ENCODE data around the gene CCDC3.

CCDC3 gene

GRCh38 chr10:12960941-12961340, 40.6 kb downstream of the CCDC3 start:
- DNase-seq: no peak

GRCh38 chr10:12960334-12960898, 41.1 kb downstream of the CCDC3 start:
- no peak for DNase-seq

GRCh38 chr10:12958546-12959110, 42.9 kb downstream of the CCDC3 start:
- DNase-seq: no peak

GRCh38 chr10:12957081-12957480, 44.4 kb downstream of the CCDC3 start:
- DNase-seq: no peak

GRCh38 chr10:12954866-12955265, 46.6 kb downstream of the CCDC3 start:
- DNase-seq: no peak

- no peak for DNase-seq
These were observed 50.9 kb downstream of the CCDC3 start for GRCh38 chr10:12950583-12951128.

GRCh38 chr10:12949248-12949647, 52.3 kb downstream of the CCDC3 start:
- no peak for DNase-seq

GRCh38 chr10:12947741-12948140, 53.8 kb downstream of the CCDC3 start:
- DNase-seq: no peak

GRCh38 chr10:12946372-12946771, 55.1 kb downstream of the CCDC3 start:
- DNase-seq: no peak

GRCh38 chr10:12945690-12946359, 55.7 kb downstream of the CCDC3 start:
- DNase-seq: no peak

- DNase-seq: no peak
These were observed 56.6 kb downstream of the CCDC3 start for GRCh38 chr10:12944931-12945330.

GRCh38 chr10:12943425-12943824, 58.1 kb downstream of the CCDC3 start:
- DNase-seq: no peak

- DNase-seq: no peak
These were observed 59.5 kb downstream of the CCDC3 start for GRCh38 chr10:12941966-12942365.

GRCh38 chr10:12940791-12941190, 60.7 kb downstream of the CCDC3 start:
- no peak for DNase-seq

GRCh38 chr10:12938271-12938670, 63.2 kb downstream of the CCDC3 start:
- DNase-seq: no peak

GRCh38 chr10:12937527-12937926, 64.0 kb downstream of the CCDC3 start:
- no peak for DNase-seq

- DNase-seq: peak; percentile 32
These were observed 66.7 kb downstream of the CCDC3 start for GRCh38 chr10:12934777-12935176.

GRCh38 chr10:12929381-12929780, 72.1 kb downstream of the CCDC3 start:
- DNase-seq: no peak

- no peak for DNase-seq
These were observed 72.9 kb downstream of the CCDC3 start for GRCh38 chr10:12928571-12928970.

GRCh38 chr10:12927896-12928295, 73.6 kb downstream of the CCDC3 start:
- no peak for DNase-seq

- DNase-seq: no peak
These were observed 75.7 kb downstream of the CCDC3 start for GRCh38 chr10:12925845-12926244.

GRCh38 chr10:12924911-12925310, 76.6 kb downstream of the CCDC3 start:
- no peak for DNase-seq

- no peak for DNase-seq
These were observed 79.2 kb downstream of the CCDC3 start for GRCh38 chr10:12922117-12922900.

- no peak for DNase-seq
These were observed 80.3 kb downstream of the CCDC3 start for GRCh38 chr10:12921163-12921562.

Data from suppressor macrophage treated with lipopolysaccharide for 4 hours (primary cell).